ENCODE measurements around the gene TAS2R1. TPM values are rescaled to one million over a fixed set of nuclear protein-coding genes. Genes with fewer than 3 reads are reported as not detected.

Gene TAS2R1
- total RNA-seq, 1 donor from 2014 or later = not detected

DNA sequence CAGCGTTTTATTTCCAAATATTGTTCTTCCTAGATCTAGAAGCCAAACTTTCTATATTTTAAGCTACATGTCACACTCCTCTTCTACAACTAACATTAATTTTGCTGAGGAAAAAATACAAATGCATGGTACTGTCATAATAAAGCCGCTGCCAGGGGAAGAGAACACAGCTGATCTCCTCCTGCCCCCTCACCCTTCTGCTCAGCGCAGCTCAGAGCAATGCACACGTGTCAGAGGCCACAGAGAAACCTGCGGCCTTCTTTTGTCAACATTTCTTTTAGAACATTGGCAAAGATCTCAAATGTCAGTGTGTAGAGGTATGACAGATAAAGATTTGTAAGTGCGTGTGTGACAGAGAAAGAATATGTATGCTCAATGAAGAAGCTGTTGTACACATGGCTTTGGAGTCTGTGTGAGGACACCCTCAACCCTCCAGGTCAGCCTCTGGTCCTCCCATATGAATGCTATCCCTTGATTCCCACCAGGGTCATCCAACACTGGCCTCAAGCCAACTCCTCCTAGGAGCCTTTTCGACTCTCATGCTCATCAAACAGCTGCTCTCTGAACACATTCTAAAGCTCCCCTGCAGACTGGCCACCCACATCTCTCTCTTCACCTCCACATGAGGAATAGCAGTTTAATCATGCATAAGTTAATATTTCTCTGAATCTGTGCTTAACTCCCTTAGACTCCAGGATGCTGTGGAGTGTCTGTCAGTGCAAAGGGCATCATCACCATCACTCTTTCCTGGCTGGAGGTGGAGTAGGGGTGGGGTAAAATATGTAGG, 40.9 kb downstream of the TAS2R1 start:
- no peak for DNase-seq (ENCODE audit: extremely low read depth, low read depth, low spot score)

DNA sequence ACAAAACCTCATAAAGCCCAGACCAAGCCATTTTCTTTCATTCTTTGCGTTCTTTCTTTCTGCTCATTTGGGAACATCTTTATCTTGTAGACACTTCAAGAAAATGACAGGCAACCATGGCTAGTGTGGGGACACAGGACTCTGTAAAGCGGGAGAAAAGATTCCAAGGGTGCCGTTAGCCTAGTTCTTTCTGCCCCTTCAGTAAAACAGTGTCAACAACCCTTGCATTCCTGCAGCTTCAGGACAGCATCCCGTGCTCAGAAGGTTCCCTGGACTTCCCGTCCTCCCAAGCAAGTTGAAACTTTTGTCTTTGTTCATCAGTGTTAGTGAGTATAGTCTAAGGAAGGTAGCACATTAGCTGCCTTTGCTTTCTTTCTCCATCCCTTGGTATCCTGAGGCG, 41.9 kb downstream of the TAS2R1 start:
- no peak for DNase-seq (ENCODE audit: extremely low read depth, low read depth, low spot score)

DNA sequence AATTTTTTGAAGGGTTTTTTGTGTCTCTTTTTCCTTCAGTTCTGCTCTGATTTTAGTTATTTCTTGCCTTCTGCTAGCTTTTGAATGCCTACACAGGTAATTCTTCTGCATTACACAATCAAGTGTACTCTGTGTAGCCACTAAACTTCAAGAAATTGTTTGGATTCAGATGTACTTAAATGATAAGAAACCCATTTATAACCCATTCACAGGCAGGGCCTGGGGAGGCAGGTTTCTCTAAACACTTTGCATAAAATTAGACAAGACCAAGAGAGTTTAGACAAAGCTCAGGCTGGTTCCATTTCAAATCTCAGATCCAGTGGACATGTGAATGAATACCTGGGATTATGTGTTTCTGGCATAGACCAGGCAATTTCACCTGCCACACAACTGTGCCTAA, 43.0 kb downstream of the TAS2R1 start:
- no peak for DNase-seq (ENCODE audit: extremely low read depth, low read depth, low spot score)

DNA sequence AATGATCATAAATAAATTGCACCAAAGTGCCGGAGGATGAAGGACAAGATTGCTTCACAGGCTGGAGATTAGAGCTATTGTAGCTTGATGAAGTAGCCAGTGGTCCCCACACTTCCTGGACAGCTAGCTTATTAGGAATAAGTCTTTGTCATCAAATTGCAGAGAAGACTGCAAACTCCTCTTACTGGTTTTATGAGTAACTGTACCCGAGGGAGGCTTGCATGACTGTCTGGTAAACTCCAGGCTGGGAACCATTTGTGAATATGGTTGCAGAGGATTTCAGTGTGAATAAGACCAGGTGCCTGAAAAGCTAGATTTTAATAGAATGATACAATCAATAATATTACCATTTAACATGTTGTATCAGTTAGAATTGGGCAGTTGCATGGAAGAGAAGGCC, 47.7 kb downstream of the TAS2R1 start:
- DNase-seq (ENCODE audit: extremely low read depth, low read depth, low spot score) = no peak

Other genes with a start within 250 kb of the TAS2R1 start
- gene SEMA5A, start 84.3 kb downstream of the TAS2R1 start, total RNA-seq = 3.4 and 5.4 TPM in 2 replicates